ENCODE measurements around the gene PTRHD1. TPM values are rescaled to one million over a fixed set of nuclear protein-coding genes. Genes with fewer than 3 reads are reported as not detected.
A peak's percentile ranks its signal among the peaks of the same experiment; 100 is the strongest.

The PTRHD1 gene
- total RNA-seq, 1 donor from 2014 or later = 58.3 TPM

GRCh38 chr2:24832931-24833701 lies 39.9 kb upstream of the PTRHD1 start:
- H3K4me3 ChIP-seq (ENCODE audit: low read depth, low read length) = no peak overlapping the region
- DNase-seq (ENCODE audit: low read depth) = no peak
- TF ChIP-seq, protein P1, sequence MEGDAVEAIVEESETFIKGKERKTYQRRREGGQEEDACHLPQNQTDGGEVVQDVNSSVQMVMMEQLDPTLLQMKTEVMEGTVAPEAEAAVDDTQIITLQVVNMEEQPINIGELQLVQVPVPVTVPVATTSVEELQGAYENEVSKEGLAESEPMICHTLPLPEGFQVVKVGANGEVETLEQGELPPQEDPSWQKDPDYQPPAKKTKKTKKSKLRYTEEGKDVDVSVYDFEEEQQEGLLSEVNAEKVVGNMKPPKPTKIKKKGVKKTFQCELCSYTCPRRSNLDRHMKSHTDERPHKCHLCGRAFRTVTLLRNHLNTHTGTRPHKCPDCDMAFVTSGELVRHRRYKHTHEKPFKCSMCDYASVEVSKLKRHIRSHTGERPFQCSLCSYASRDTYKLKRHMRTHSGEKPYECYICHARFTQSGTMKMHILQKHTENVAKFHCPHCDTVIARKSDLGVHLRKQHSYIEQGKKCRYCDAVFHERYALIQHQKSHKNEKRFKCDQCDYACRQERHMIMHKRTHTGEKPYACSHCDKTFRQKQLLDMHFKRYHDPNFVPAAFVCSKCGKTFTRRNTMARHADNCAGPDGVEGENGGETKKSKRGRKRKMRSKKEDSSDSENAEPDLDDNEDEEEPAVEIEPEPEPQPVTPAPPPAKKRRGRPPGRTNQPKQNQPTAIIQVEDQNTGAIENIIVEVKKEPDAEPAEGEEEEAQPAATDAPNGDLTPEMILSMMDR (conservative IDR thresholded peaks at IDR 0.05; ENCODE audit: low read depth, low read length) = no peak

- H3K4me3 ChIP-seq (ENCODE audit: low read depth, low read length) = no peak overlapping the region
- TF ChIP-seq, protein P1 (conservative IDR thresholded peaks at IDR 0.05; ENCODE audit: low read depth, low read length) = no peak
- DNase-seq (ENCODE audit: low read depth) = no peak
These were observed 39.3 kb upstream of the PTRHD1 start for GRCh38 chr2:24832521-24832920.

GRCh38 chr2:24832073-24832461 lies 38.9 kb upstream of the PTRHD1 start:
- DNase-seq (ENCODE audit: low read depth) = no peak
- TF ChIP-seq, protein P1 (conservative IDR thresholded peaks at IDR 0.05; ENCODE audit: low read depth, low read length) = no peak

DNA sequence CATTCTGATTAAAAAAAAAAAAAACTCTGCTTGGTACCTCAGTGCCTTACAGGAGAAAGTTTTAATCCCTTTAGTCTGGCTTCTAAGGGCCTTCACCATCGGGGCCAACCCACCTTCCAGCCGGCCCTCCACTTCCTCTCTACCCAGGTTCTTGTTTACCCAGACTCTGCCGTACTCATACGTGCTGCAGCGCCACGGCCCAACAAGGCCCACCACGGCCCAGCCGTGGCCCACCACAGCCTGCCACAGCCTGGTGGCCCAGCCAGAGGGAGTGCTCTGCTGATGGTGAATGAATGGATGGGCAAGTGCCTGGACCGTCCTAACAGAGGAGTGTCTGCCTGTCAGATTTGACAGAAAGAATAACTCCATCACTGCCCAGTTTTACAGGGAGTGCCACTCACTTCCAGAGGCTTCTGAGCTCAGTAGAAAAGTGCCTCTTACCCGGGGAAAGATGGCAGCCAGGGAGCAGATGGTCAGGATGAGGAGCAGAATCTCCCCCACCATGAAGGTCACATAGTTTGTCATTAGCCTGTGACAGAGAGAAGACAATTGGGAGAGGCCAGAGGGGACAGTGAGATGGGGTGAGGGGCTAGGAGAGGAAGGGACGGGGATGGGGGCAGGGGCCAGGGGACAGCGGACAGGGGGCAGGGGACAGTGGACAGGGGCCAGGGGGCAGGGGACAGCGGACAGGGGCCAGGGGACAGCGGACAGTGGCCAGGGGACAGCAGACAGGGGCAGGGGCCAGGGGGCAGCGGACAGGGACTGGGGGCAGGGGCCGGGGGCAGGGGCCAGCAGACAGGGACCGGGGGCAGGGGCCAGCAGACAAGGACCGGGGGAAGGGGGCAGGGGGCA lies 38.3 kb upstream of the PTRHD1 start:
- no peak overlapping the region for H3K4me3 ChIP-seq (ENCODE audit: low read depth, low read length)
- DNase-seq (ENCODE audit: low read depth) = no peak
- TF ChIP-seq, protein P1 (conservative IDR thresholded peaks at IDR 0.05; ENCODE audit: low read depth, low read length) = no peak

More at GRCh38 chr2:24832073-24832461, 38.9 kb upstream of the PTRHD1 start:
- H3K4me3 ChIP-seq (ENCODE audit: low read depth, low read length) = no peak overlapping the region

DNA sequence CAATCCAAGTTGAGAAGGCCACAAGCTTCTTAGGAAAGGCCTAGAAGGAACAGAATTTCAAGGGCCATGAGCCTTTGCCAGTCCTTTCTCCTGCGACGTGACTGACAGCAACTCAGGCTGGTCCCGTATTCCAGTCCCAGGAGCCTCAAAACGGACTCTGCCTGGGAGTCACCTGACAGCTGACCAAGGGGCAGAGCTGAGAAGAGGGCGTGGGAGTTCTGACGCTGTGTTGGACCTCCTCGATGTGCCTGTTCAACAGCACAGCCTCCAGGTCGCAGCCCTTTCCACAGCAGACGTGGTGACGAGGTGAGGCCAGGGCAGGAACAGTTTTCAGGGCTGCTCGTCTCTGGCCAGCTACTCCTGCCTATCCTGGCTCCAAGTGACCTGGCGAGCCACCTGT lies 37.6 kb upstream of the PTRHD1 start:
- H3K4me3 ChIP-seq (ENCODE audit: low read depth, low read length) = no peak overlapping the region
- TF ChIP-seq, protein P1 (conservative IDR thresholded peaks at IDR 0.05; ENCODE audit: low read depth, low read length) = no peak
- DNase-seq (ENCODE audit: low read depth) = no peak

- no peak overlapping the region for H3K4me3 ChIP-seq (ENCODE audit: low read depth, low read length)
- DNase-seq (ENCODE audit: low read depth) = no peak
- TF ChIP-seq, protein P1 (conservative IDR thresholded peaks at IDR 0.05; ENCODE audit: low read depth, low read length) = peak; percentile 39
These were observed 37.2 kb upstream of the PTRHD1 start for GRCh38 chr2:24830351-24830750.
